ENCODE results near the gene STAT2.

Gene STAT2

DNA sequence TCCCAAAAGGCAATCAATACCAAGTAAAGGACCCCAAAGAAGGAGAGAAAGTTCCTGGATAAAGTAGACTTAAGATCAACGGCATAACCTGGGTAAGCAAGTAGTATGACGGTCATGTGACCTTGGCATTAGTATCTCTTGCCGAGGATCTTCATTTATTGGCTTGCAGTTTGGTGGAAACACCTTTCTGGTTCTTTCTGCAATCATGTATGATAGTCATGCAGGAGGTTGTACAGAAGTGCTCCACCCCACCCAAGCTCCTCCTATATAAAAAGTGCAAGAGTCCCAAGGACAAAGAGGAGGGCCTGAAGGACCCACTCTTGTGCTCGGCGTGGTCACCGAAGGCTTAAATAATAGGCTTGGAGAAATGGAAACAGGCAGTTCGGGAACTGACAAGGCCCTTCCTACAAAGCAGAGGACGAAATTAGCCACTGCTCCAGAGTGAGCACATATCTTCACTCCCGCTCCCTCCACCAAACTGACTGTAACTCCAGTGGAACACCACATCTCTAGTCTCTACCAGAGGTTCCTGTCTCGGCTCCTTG, 60.5 kb downstream of the STAT2 start:
- H3K4me3 ChIP-seq (ENCODE audit: low read length), result peak overlapping the region; percentile 96
- no peak for TF ChIP-seq ZNF274 (IDR thresholded peaks at IDR 0.05; ENCODE audit: low read depth, low read length)

DNA sequence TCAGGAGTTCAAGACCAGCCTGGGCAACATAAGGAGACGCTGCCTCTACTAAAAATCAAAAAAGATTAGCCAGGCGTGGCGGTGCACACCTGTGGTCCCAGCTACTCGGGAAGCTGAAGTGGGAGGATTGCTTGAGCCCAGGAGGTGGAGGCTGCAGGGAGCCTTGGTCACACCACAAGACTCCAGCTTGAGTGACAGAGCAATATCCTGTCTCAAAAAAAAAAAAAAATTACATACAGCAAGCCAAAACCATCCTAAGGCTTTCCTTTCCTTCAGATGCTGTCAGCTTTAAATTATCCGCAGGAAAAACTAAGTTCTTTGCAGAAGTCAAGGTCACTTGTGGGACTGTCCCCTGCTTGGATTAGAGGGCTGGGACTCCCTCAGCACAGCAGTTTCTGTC, 61.1 kb downstream of the STAT2 start:
- no peak for TF ChIP-seq ZNF274 (IDR thresholded peaks at IDR 0.05; ENCODE audit: low read depth, low read length)
- peak overlapping the region; percentile 96 for H3K4me3 ChIP-seq (ENCODE audit: low read length)

GRCh38 chr12:56297400-56297799, 62.5 kb downstream of the STAT2 start:
- H3K4me3 ChIP-seq (ENCODE audit: low read length), result no peak overlapping the region
- no peak for TF ChIP-seq ZNF274 (IDR thresholded peaks at IDR 0.05; ENCODE audit: low read depth, low read length)

GRCh38 chr12:56296295-56296694, 63.6 kb downstream of the STAT2 start:
- no peak overlapping the region for H3K4me3 ChIP-seq (ENCODE audit: low read length)
- TF ChIP-seq ZNF274 (IDR thresholded peaks at IDR 0.05; ENCODE audit: low read depth, low read length), result no peak

DNA sequence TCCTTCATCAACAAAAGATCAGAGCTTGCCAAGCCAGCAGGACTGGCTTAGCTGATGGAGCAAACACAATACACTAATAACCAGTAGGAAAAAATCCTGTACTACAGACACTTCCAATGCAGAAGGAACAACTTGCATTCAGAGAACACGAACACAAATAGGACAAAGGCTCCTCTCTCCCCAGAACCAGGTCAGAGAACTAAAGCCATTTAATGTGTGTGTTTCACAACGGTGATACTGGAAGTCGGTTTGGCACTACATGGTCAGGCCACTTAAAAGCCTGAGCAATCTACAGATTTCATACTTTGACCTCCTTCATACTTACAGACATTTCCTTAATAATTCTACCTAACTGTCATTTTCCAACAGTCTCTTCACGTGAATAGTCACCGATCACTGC, 66.1 kb downstream of the STAT2 start:
- no peak overlapping the region for H3K4me3 ChIP-seq (ENCODE audit: low read length)
- no peak for TF ChIP-seq ZNF274 (IDR thresholded peaks at IDR 0.05; ENCODE audit: low read depth, low read length)
